Smooth muscle cell (in vitro differentiated cells): Measurements from ENCODE around the gene BCL10. TPM values are rescaled to one million over a fixed set of nuclear protein-coding genes. Genes with fewer than 3 reads are reported as not detected.

Experiments used
- DNase-seq: peaks from one replicate; lab custom pipeline; 2025; ENCODE audit not compliant: unreplicated experiment; lab: John Stamatoyannopoulos, UW
- H2AFZ ChIP-seq: fragments of 200-600 bp; sonication (generic); 2 replicates; pipeline ENCODE4 v1.6.0; 2016; ENCODE audit warnings: antibody characterized with exemption, low read depth, mild to moderate bottlenecking
- H3F3A ChIP-seq: fragments of 200-600 bp; sonication (generic); 2 replicates; pipeline ENCODE4 v1.6.0; 2017; ENCODE audit warnings: antibody characterized with exemption, low read depth
- H3K27ac ChIP-seq: fragments of 200-600 bp; sonication (generic); 2 replicates; pipeline ENCODE4 v1.5.1; 2016; ENCODE audit warnings: low read depth, mild to moderate bottlenecking
- H3K27me3 ChIP-seq: fragments of 200-600 bp; sonication (generic); 2 replicates; pipeline ENCODE4 v1.6.1; 2016; ENCODE audit warnings: low read depth, mild to moderate bottlenecking
- H3K36me3 ChIP-seq: fragments of 200-600 bp; sonication (generic); 2 replicates; pipeline ENCODE4 v1.5.1; 2016; ENCODE audit warnings: low read depth
- H3K4me1 ChIP-seq: fragments of 200-600 bp; sonication (generic); 2 replicates; pipeline ENCODE4 v1.5.1; 2016; ENCODE audit warnings: low read depth
- H3K4me2 ChIP-seq: fragments of 200-600 bp; sonication (generic); 2 replicates; pipeline ENCODE4 v1.6.0; 2016; ENCODE audit warnings: mild to moderate bottlenecking
- H3K4me3 ChIP-seq: fragments of 200-600 bp; sonication (generic); 2 replicates; pipeline ENCODE4 v1.5.1; 2016; ENCODE audit warnings: mild to moderate bottlenecking
- H3K79me2 ChIP-seq: fragments of 200-600 bp; sonication (generic); 2 replicates; pipeline ENCODE4 v1.6.0; 2016; ENCODE audit warnings: low read depth, mild to moderate bottlenecking
- H3K9ac ChIP-seq: fragments of 200-600 bp; sonication (generic); 2 replicates; pipeline ENCODE4 v1.6.0; 2016; ENCODE audit warnings: low read depth
- H3K9me3 ChIP-seq: fragments of 200-600 bp; sonication (generic); replicated peaks from 2 replicates; pipeline ENCODE4 v1.5.1; 2016; ENCODE audit warnings: low read depth
- H4K20me1 ChIP-seq: fragments of 200-600 bp; sonication (generic); 2 replicates; pipeline ENCODE4 v1.6.0; 2016; ENCODE audit warnings: low read depth
- WGBS: methylation state at CpG from one replicate; pipeline ENCODE4 v1.1.7; 2016; ENCODE audit warnings: low lambda C conversion rate; 5-methylcytosine and 5-hydroxymethylcytosine counted together
- polyA plus RNA-seq: library from polyadenylated mRNA; unstranded; fragments of >200 nt; fragmentation: Nextera tagmentation; extraction: Ambion mirVana; gene quantifications from 2 replicates; pipeline ENCODE4 v1.2.1, GENCODE V29; 2016
- total RNA-seq: library from RNA; depleted of rRNA; stranded (reverse); fragments of >200 nt; gene quantifications from 2 replicates; pipeline ENCODE4 v1.2.3, GENCODE V29; 2014
- TF ChIP-seq, protein P1 (sequence below): fragments of 200-600 bp; sonication (generic); IDR thresholded peaks from 2 replicates; pipeline ENCODE4 v1.5.1; 2017; ENCODE audit warnings: borderline replicate concordance, mild to moderate bottlenecking, antibody characterized with exemption; ENCODE audit not compliant: insufficient read depth, poor library complexity, severe bottlenecking

BCL10 gene
- total RNA-seq (34.3 and 41.4 TPM in 2 replicates), polyA plus RNA-seq (21.4 and 27.2 TPM in 2 replicates)

DNA sequence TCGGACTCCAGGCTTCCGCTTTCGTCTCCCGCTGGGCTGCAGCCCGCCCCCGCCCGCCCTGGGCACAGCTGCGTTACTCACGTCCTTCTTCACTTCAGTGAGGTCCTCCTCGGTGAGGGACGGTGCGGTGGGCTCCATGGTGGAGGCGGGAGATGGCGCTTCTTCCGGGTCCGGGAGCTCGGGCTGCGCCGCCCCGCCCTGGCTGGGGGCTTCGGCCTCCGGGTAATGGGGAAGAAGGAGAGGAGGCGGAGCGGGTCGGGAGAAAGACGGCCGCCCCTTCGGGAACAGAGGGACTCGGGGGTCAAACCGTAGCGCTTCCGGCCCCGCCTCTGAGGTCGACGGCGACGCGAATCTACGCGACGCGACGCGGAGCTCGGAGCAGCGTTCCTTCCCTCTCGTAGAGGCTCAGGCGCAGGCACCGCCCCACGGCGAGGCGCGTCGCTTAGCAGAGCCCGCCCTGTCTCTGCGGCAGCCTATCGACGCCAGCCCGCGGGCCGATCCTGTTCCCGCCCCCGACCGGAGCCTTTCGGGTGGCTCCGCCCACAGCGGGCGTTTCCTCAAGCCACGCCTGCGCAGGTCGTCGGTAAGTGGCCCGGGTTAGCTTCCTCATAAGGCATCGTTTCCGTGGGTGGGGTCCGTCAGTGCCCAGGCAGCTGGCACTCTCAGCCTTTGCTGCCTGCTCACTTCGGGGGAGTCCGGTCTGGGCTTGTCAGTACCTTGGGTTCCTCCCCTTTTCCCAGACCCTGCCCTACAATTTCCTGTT lies at the start of gene BCL10:
Gene BCL10 (minus strand): TSS at position 418 of the 763 bp plus-strand sequence. CDS start 280 bp downstream, at position 138.
- Histone ChIP-seq H3K36me3 (no peaks in the 10 kb centered on the region), H3K4me3 (peak within 1 kb of the TSS; percentile 77), H3K27me3 (no peaks in the 10 kb centered on the region), H3K4me1 (peaks cover 15% of the 10 kb centered on the region), H4K20me1 (peaks cover 40% of the 10 kb centered on the region), H3K27ac (peak within 1 kb of the TSS; percentile 94), H3F3A (peaks cover 17% of the 10 kb centered on the region), H3K9ac (peak within 1 kb of the TSS; percentile 90), H2AFZ (no peak within 1 kb of the TSS), H3K4me2 (peak within 1 kb of the TSS; percentile 87), H3K9me3 (no peaks in the 10 kb centered on the region), H3K79me2 (peaks cover 43% of the 10 kb centered on the region)
- TF ChIP-seq, protein P1, sequence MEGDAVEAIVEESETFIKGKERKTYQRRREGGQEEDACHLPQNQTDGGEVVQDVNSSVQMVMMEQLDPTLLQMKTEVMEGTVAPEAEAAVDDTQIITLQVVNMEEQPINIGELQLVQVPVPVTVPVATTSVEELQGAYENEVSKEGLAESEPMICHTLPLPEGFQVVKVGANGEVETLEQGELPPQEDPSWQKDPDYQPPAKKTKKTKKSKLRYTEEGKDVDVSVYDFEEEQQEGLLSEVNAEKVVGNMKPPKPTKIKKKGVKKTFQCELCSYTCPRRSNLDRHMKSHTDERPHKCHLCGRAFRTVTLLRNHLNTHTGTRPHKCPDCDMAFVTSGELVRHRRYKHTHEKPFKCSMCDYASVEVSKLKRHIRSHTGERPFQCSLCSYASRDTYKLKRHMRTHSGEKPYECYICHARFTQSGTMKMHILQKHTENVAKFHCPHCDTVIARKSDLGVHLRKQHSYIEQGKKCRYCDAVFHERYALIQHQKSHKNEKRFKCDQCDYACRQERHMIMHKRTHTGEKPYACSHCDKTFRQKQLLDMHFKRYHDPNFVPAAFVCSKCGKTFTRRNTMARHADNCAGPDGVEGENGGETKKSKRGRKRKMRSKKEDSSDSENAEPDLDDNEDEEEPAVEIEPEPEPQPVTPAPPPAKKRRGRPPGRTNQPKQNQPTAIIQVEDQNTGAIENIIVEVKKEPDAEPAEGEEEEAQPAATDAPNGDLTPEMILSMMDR = no peak
- WGBS = under 1% methylated on average over 67 of the region's 78 CpGs
- peak; percentile 92 for DNase-seq

DNA sequence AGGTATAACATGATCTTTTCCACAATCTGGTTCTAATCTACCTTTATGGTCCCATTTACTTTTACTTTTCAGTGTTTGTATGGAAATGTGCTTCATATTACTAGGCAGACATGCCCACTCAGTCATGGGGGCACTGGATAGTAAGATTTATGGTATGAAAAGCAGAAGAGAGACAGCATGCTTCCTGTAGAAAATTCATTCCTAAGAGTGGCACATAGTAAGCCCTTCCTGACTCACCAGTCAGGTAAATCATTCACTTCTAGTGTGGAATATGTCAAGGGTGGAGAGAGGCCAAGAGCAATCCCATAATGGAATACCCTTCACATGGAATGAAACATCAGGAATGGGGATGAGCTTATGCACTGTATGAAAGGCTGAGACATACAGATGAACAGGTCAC lies 49.5 kb upstream of the BCL10 start:
- Histone ChIP-seq H3K9me3 (no peaks in the 10 kb centered on the region), H3K27ac (no peak overlapping the region), H3K4me2 (no peak overlapping the region), H3K27me3 (no peaks in the 10 kb centered on the region), H3K36me3 (no peaks in the 10 kb centered on the region), H3K4me1 (peaks cover 16% of the 10 kb centered on the region), H4K20me1 (no peaks in the 10 kb centered on the region), H2AFZ (no peak overlapping the region), H3K79me2 (no peaks in the 10 kb centered on the region), H3F3A (peaks cover 16% of the 10 kb centered on the region), H3K4me3 (no peak overlapping the region), H3K9ac (no peak overlapping the region)
- no peak for DNase-seq
- TF ChIP-seq, protein P1 = no peak

DNA sequence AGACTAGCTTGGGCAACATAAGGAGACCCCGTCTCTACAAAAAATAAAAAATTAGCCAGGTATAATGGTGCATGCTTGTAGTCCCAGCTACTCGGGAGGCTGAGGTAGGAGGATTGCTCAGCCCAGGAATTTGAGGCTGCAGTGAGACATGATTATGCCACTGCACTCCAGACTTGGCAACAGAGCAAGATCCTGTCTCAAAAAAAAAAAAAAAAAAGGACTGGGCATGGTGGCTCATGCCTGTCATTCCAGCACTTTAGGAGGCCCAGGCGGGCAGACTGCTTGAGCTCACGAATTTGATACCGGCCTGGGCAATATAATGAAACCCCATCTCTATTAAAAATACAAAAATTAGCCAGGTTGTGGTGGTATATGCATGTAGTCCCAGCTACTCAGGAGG lies 47.3 kb upstream of the BCL10 start:
- H3K9ac ChIP-seq = no peak overlapping the region
- WGBS = 95% methylated on average over 5 of the region's 5 CpGs
- TF ChIP-seq, protein P1 = no peak
- no peaks in the 10 kb centered on the region for H3K36me3 ChIP-seq
- no peak overlapping the region for H3K27ac ChIP-seq
- H3K27me3 ChIP-seq = no peaks in the 10 kb centered on the region
- H4K20me1 ChIP-seq = no peaks in the 10 kb centered on the region
- H3K79me2 ChIP-seq = no peaks in the 10 kb centered on the region
- no peaks in the 10 kb centered on the region for H3K9me3 ChIP-seq
- H3K4me3 ChIP-seq = no peak overlapping the region
- no peak overlapping the region for H2AFZ ChIP-seq
- H3K4me2 ChIP-seq = no peak overlapping the region
- DNase-seq = no peak
- H3F3A ChIP-seq = no peaks in the 10 kb centered on the region
- H3K4me1 ChIP-seq = no peaks in the 10 kb centered on the region

DNA sequence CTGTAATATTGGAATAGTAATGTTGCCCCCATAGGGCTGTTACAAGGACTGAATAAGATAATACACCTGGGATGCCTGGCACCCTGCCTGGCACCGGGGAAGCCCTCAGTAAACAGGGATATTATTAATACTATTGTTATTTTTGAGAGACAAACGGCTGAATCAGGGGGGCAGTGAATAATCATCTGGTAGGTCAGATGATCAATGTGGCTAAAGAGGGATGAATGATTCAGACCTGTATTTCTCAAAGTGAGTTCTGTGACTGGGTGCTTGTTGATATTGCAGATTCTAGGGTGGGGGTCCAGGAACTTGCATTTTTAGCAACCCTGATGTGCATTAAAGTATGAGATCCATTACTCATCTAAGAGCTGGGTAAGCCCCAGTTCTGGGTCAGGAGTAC lies 46.2 kb upstream of the BCL10 start:
- Histone ChIP-seq H3K4me3 (no peak overlapping the region), H3F3A (no peaks in the 10 kb centered on the region), H3K27ac (no peak overlapping the region), H3K36me3 (no peaks in the 10 kb centered on the region), H3K9ac (no peak overlapping the region), H3K27me3 (no peaks in the 10 kb centered on the region), H3K79me2 (no peaks in the 10 kb centered on the region), H3K9me3 (no peaks in the 10 kb centered on the region), H3K4me2 (no peak overlapping the region), H2AFZ (no peak overlapping the region), H3K4me1 (no peaks in the 10 kb centered on the region), H4K20me1 (no peaks in the 10 kb centered on the region)
- WGBS = 87% methylated on average over 2 of the region's 2 CpGs
- DNase-seq = no peak
- TF ChIP-seq, protein P1 = no peak
